Stromal cell of bone marrow (primary cell): ENCODE measurements around the gene HOXB9.

Source experiments
- DNase-seq: peaks from one replicate; pipeline ENCODE4 v3.0.0-alpha.2; 2012; ENCODE audit warnings: low read depth

The HOXB9 gene

DNA sequence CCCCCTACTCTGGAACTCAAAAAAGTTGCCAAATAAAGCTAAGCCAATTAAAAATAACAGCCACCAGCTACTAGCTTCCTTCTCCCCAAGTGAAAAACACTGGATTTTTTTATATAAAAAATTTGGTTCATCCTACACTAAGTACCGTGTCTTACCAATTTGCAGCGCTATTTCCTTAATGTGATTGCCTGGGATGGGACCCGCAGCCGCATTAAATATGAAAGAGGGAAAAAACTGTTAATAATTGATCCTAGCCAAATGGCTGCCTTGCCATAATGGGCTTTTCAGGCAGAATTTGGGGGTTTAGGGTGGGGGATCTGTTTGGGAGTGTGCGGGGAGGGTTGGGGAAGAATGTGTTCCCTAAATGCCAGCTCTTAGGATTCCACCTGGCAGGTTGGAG, 2.0 kb downstream of the HOXB9 start:
- no peak for DNase-seq

- DNase-seq: no peak
Measured at GRCh38 chr17:48623583-48623982, 2.6 kb downstream of the HOXB9 start.

- no peak for DNase-seq
Measured at GRCh38 chr17:48622857-48623256, 3.3 kb downstream of the HOXB9 start.

DNA sequence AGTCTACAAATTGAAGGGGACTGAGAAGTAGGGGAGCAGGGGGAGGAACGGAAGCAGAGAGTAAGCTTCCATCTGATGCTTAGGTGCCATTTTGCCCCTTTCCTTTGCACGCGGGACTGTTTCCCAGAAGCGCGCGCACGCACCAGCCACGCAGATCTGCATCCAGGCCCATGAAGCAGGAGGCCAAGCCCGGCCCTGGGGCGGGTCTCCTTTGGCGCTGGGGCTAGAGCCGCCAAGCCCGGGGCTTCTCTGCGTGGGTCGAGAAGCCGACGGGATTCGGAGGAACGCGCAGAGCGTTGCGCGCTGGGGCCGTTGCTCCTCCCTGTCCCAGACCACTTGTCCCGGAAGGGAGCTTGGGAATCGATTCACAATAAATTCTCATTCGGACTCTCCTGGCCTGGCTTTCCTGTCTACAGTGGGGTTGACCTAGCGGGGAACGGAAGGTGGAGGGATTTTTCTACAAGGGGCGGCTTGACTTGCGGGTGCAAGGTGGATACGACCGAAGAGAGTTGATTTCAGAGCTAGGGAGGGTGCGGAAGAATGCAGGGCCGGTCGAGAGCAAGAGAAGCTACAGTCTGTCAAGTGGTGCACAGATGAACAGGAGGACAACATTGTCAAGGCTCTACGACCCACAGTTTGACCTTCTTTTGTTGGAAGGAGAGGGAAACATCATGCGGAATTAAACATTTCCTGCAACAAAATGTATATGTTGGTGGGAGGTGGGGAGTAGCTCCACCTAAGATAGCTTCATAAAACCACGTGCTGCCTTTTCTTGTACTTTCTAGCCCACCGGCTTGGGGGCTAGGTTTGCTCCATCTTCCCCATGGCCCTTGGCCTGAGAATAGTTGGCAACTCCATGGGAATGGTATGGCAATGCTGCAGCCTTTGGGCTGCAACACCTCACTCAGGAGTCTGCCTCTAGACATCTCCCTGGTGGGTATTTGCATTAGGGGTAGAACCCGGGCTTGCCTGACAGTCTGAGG, 4.5 kb downstream of the HOXB9 start:
- DNase-seq: no peak

DNA sequence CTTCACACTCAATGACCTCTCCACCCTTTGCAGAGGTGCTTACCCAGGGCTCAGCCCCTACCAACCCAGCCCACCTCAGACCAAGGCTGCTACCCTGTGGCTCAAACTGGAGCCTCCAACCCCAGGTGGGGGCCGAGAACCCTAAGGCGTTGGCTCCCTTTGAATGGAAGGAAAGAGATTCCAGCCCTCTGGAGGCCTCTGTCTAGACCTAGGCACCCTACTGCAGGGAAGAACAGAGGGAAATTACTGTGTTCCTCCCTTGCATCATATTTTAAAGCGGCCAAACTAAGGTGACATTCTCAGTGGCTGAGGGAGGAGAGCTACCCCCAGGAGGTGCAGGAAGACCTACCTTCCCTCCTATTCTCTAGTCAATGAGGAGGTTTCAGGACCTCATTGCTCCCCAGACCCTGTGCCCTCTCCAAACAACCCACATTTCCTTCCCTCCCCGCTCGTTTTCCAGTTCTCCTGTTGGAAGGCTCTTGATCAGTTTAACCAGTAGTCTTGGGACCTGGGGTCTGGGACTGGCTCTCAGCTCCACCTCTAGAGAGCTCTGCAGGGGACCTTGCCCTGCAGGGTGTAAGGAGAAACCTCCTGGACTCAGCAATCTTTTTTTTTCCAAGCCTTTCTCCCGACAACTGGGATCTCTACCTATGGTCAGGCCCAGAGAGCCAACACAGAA, 5.6 kb downstream of the HOXB9 start:
- DNase-seq: no peak

- DNase-seq: no peak
Measured at GRCh38 chr17:48619826-48620449, 6.2 kb downstream of the HOXB9 start.

DNA sequence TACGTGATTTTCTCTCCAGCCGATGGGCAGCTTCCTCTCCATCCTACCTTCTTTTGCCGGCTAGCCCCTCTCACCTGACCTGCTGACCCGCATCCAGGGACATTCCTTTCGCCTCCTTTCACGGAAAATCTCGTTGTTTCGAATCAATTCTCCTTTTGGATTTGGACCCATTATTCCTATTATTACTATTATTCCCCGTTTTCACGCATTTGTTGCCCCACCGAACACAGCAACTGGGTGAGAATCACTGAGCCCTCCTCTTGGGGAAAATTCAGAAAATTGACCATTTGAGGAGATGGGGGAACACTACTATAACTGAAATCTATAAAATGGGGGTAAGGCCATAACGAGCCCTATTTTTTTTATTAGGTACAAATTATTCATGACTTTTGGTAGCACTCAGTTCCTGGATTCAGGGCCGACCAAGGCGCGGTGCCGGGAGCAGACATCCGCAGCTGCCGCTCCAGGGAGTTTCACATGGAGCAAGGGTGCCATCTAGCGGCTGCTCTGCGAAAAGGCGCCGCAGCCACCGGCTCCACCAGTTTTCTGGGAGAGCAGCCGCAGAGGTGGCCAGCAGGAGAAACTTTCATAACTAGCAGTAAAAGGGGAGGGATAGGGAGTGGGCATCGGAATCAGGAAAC, 7.8 kb downstream of the HOXB9 start:
- DNase-seq: peak; percentile 63

DNA sequence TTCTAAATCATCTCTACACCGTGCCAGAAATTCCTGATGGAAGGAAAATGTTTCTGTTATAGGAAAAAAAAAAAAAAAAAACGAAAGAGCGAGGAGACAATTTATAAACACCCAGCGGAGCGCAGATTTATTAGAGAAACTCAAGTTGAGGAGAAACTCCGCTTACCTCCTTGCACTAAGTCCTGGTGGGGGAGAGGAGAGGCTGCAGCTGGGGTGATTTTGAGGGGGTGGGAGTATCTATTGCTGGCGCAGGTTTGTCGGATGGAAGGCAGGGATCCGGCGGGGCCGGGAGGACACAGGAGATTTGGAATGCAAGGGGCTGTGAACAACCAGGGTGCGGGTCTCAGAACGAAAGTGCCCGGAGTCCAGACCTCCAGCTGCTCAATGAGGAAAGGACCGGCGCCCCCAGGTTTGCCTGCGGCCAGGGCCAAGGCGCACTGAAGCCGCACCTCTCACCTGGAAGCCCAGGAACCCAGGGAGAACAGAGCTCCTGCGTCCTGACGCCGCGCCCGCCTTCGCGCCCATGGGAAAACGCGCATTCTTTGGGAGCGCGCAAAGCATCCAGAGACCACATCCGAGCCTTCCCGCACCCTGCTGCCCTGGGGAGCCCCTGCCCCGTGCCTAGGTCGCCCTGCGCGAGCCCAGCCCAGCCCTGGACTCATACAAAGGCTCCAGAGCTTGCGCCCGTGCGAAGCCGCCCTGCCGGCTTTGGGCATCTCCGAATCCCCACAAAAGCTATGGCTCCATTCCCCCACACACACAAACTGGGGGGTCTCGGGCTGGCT, 8.5 kb downstream of the HOXB9 start:
- no peak for DNase-seq

GRCh38 chr17:48616717-48617470, 9.3 kb downstream of the HOXB9 start:
- no peak for DNase-seq

GRCh38 chr17:48615963-48616716, 10.0 kb downstream of the HOXB9 start:
- DNase-seq: no peak

GRCh38 chr17:48615047-48615962, 10.9 kb downstream of the HOXB9 start, which contains the start of gene HOXB8:
Gene HOXB8 (minus strand): TSS chr17:48615292. CDS start chr17:48614704, 588 bp downstream.
- DNase-seq: no peak

- DNase-seq: no peak
Measured at GRCh38 chr17:48613862-48614694, 12.1 kb downstream of the HOXB9 start.

- DNase-seq: no peak
Measured at GRCh38 chr17:48612854-48613691, 13.1 kb downstream of the HOXB9 start.

GRCh38 chr17:48612456-48612853, 13.7 kb downstream of the HOXB9 start:
- DNase-seq: no peak

GRCh38 chr17:48611681-48612455, 14.3 kb downstream of the HOXB9 start:
- DNase-seq: no peak

- DNase-seq: no peak
Measured at GRCh38 chr17:48611213-48611612, 14.9 kb downstream of the HOXB9 start.
